ENCODE results near the gene PCDHGB6.

Gene PCDHGB6

GRCh38 chr5:141369994-141370848, 37.6 kb upstream of the PCDHGB6 start, which contains the start of gene PCDHGB3:
PCDHGB3 (plus strand) TSS chr5:141370242; CDS start chr5:141370395, 153 bp downstream.
- Histone ChIP-seq H3K9ac (ENCODE audit: low read depth, low read length, poor library complexity, severe bottlenecking) (no peak within 1 kb of the TSS), H3K36me3 (ENCODE audit: insufficient read depth, low read length) (no peaks in the 10 kb centered on the region), H4K20me1 (ENCODE audit: insufficient read depth, low read length, poor library complexity, severe bottlenecking) (no peaks in the 10 kb centered on the region), H3K79me2 (ENCODE audit: insufficient read depth, low read length) (no peaks in the 10 kb centered on the region), H3K4me2 (ENCODE audit: low read depth, low read length, poor library complexity, severe bottlenecking) (no peak within 1 kb of the TSS), H3K27me3 (ENCODE audit: insufficient read depth, low read length, poor library complexity, severe bottlenecking) (no peaks in the 10 kb centered on the region), H3F3A (ENCODE audit: low read depth) (no peaks in the 10 kb centered on the region), H3K4me1 (ENCODE audit: insufficient read depth, low read length, poor library complexity, severe bottlenecking) (no peaks in the 10 kb centered on the region), H2AFZ (ENCODE audit: low read length) (no peak within 1 kb of the TSS), H3K9me3 (ENCODE audit: insufficient read depth, low read depth, low read length) (peaks cover 2% of the 10 kb centered on the region; the same call in 1 of the 2 replicates), H3K4me3 (ENCODE audit: low read length, poor library complexity, severe bottlenecking) (no peak within 1 kb of the TSS), H3K9me2 (replicated peaks; ENCODE audit: low read depth, low read length) (no peaks in the 10 kb centered on the region)
- TF ChIP-seq CTCF (conservative IDR thresholded peaks at IDR 0.05; ENCODE audit: low read length) (no peak), EZH2phosphoT487 (IDR thresholded peaks at IDR 0.05; ENCODE audit: borderline replicate concordance) (no peak)

GRCh38 chr5:141371572-141372475, 36.0 kb upstream of the PCDHGB6 start:
- Histone ChIP-seq H3K27me3 (ENCODE audit: insufficient read depth, low read length, poor library complexity, severe bottlenecking) (no peaks in the 10 kb centered on the region), H4K20me1 (ENCODE audit: insufficient read depth, low read length, poor library complexity, severe bottlenecking) (no peaks in the 10 kb centered on the region), H3F3A (ENCODE audit: low read depth) (no peaks in the 10 kb centered on the region), H3K9me3 (ENCODE audit: insufficient read depth, low read depth, low read length) (peaks cover 2% of the 10 kb centered on the region; the same call in 1 of the 2 replicates), H3K4me3 (ENCODE audit: low read length, poor library complexity, severe bottlenecking) (no peak overlapping the region), H3K4me1 (ENCODE audit: insufficient read depth, low read length, poor library complexity, severe bottlenecking) (no peaks in the 10 kb centered on the region), H3K4me2 (ENCODE audit: low read depth, low read length, poor library complexity, severe bottlenecking) (no peak overlapping the region), H3K79me2 (ENCODE audit: insufficient read depth, low read length) (no peaks in the 10 kb centered on the region), H3K36me3 (ENCODE audit: insufficient read depth, low read length) (no peaks in the 10 kb centered on the region), H2AFZ (ENCODE audit: low read length) (no peak overlapping the region), H3K9ac (ENCODE audit: low read depth, low read length, poor library complexity, severe bottlenecking) (no peak overlapping the region), H3K9me2 (replicated peaks; ENCODE audit: low read depth, low read length) (no peaks in the 10 kb centered on the region)
- TF ChIP-seq EZH2phosphoT487 (IDR thresholded peaks at IDR 0.05; ENCODE audit: borderline replicate concordance) (no peak), CTCF (conservative IDR thresholded peaks at IDR 0.05; ENCODE audit: low read length) (no peak)

DNA sequence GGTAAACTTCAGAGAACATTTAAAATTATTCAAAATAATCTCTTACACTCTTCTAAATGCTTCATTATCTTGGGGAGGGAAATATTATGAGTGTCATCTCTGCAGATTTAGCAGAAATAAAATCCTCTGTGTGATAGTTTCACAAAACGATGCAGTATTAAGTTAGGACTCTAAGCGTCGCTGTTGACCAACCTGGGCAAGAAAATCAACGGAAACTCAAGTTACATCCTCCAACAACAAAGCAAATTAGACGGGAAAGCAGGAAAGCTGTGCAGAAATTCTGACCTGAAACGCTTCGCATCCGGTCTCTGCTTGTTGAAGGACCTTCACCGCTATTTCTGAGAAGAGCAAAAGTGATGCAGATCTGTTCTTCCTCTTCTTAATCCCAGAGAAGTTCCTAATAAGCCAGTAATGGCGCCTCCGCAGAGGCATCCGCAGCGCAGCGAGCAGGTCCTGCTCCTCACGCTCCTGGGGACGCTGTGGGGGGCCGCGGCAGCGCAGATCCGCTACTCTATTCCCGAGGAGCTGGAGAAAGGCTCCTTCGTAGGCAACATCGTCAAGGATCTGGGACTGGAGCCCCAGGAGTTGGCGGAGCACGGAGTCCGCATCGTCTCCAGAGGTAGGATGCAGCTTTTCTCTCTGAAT, 34.0 kb upstream of the PCDHGB6 start, which contains the start of gene PCDHGA6:
TSS of gene PCDHGA6 (plus strand) at position 219 of the 645 bp plus-strand sequence. CDS start at position 412, 193 bp downstream.
- TF ChIP-seq CTCF (conservative IDR thresholded peaks at IDR 0.05; ENCODE audit: low read length): no peak
- TF ChIP-seq EZH2phosphoT487 (IDR thresholded peaks at IDR 0.05; ENCODE audit: borderline replicate concordance): no peak
- no peaks in the 10 kb centered on the region for H3K9me2 ChIP-seq (replicated peaks; ENCODE audit: low read depth, low read length)
- H3K4me3 ChIP-seq (ENCODE audit: low read length, poor library complexity, severe bottlenecking): no peak within 1 kb of the TSS
- H3K4me1 ChIP-seq (ENCODE audit: insufficient read depth, low read length, poor library complexity, severe bottlenecking): no peaks in the 10 kb centered on the region
- no peaks in the 10 kb centered on the region for H4K20me1 ChIP-seq (ENCODE audit: insufficient read depth, low read length, poor library complexity, severe bottlenecking)
- no peaks in the 10 kb centered on the region for H3K79me2 ChIP-seq (ENCODE audit: insufficient read depth, low read length)
- no peaks in the 10 kb centered on the region for H3K36me3 ChIP-seq (ENCODE audit: insufficient read depth, low read length)
- no peaks in the 10 kb centered on the region for H3F3A ChIP-seq (ENCODE audit: low read depth)
- no peak within 1 kb of the TSS for H2AFZ ChIP-seq (ENCODE audit: low read length)
- H3K27me3 ChIP-seq (ENCODE audit: insufficient read depth, low read length, poor library complexity, severe bottlenecking): no peaks in the 10 kb centered on the region
- H3K9me3 ChIP-seq (ENCODE audit: insufficient read depth, low read depth, low read length): peaks cover 2% of the 10 kb centered on the region; the same call in 1 of the 2 replicates
- H3K9ac ChIP-seq (ENCODE audit: low read depth, low read length, poor library complexity, severe bottlenecking): no peak within 1 kb of the TSS
- H3K4me2 ChIP-seq (ENCODE audit: low read depth, low read length, poor library complexity, severe bottlenecking): no peak within 1 kb of the TSS

Measured in Loucy (cell line).